COLO829 (cell line): ENCODE measurements around the gene TNC.
"Not testable (repeated sequence)": the region's sequence is repeated elsewhere in the genome, so short reads cannot be mapped to it uniquely, and the experiment has no call there.

Experiments used
- DNase-seq: peaks from one replicate; pipeline ENCODE4 v3.0.0; 2012; ENCODE audit warnings: low spot score

Gene TNC

DNA sequence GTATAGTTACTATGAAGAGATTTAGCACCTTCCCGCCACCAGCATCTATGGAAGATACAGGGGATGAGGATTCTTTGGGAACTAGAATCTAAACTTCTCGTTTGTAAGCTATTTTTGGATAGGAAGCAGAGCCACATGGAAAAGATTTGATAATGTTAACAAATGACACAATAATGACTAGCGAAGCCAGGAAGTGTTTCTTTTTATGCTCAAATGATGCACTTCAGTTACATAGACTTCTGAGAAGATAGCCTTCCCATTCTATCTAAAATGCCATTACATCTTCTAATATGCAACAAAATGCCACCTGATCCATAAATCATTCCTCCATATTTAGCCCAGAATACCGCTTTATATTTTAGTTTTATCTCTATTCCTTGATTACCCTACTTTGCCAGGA lies 17.0 kb upstream of the TNC start:
- no peak for DNase-seq

DNA sequence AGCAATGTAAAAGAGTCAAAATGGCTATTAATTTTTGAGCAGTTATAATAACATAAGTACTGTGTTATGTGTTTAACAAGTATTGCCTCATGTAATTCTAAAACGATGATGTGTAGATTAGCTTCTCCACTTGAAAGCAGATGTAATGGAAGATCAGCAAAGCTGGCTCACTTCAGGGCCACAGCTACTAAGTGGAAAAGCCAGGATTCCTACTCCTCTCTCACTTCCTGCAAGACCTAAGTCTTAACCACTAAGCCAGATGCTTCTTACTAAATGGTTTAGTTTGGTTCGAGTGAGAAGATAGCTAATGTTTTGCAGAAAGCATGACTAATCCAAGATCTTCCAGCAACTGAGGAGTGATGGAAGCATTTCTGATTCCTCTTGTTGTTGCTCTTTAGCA lies 15.7 kb upstream of the TNC start:
- no peak for DNase-seq

DNA sequence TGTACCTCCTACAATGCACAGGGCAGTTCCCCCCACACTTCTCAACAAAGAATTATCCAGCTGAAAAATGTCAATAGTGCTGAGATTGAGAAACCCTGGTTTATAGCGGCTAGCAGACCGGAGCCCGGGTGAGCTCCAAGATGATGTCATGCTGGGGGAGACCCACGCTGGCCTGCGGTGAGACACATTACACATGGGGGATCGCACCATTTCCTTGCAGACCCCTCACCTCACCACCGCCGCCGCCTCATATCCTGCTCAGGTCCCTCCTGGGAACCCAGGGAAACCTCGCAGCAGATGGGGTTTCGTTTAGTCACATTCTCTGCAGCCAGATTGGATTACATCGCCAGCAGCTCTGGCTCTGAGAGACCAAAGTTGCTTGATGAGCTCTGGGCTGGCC lies 14.7 kb upstream of the TNC start:
- DNase-seq, result no peak

DNA sequence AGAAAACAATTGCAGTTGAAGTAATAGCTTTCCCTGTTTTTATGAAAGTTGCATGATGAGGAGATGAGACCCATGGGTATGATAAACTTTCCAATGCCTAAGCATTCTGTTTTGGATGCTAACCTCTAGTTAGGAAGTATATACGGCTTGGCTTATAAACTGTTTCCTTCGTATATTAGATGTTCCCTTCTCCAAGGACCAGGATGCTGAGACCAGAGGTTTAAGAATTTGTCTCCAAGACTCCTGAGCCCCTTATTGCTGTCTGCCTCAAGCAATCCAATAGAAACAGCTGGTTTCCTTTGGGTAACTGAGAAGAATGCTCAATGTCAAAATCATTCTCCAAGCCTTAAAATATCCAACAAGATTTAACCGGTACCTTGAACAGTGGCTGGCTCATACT lies 12.2 kb upstream of the TNC start:
- DNase-seq, result no peak

- not testable (repeated sequence) for DNase-seq
Measured at GRCh38 chr9:115128726-115129125, 10.8 kb upstream of the TNC start.

DNA sequence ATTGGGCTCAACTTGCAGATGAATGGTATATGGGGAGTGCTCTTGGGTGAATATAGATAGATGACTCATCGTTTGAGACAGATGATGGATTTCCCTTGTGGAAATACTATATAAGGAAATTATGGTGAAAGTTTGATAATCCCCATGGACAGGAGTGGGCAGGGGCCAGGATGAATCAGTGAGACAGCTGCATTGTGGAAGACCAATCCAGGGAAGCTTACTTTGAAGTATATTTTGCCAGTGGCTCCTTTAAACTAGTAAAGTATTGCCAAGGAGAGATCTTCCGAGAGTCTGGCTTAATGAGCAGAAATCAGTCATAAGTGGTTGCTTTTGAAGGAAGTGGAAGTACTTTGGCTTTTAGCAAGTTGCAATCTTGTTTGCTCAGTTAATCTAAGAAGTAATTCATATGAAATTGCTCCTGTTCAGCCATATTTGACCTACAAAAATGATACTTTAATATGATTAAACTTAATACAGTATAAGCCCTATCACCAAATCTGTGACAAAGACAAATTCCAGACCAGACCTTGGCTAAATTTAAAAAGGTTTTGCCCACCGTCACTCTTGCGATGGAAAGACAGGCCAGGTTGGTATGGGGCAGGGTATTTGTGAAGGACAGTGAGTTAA lies 9.3 kb upstream of the TNC start:
- peak; percentile 80 for DNase-seq

- no peak for DNase-seq
Measured at GRCh38 chr9:115126404-115126803, 8.4 kb upstream of the TNC start.

DNA sequence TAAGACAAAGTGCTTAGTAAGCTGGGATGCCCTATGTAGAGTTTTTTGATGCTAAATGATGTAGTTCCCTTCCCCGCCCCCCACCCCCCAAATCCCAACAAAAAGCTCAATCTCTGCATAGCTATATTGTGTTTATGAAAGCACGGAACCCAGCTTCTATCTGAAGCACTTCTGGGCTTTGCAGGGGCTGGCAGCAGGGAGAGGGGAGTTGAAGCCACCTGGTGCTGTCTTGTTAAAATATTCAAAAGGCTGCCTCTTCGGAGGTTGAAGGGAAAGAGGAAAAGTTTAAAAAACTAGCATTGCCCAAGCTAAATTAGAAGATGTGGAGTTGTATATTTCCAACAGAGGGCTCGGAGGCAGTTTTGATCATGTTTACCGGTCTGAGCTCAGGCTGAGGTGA lies 5.0 kb upstream of the TNC start:
- DNase-seq, result no peak

DNA sequence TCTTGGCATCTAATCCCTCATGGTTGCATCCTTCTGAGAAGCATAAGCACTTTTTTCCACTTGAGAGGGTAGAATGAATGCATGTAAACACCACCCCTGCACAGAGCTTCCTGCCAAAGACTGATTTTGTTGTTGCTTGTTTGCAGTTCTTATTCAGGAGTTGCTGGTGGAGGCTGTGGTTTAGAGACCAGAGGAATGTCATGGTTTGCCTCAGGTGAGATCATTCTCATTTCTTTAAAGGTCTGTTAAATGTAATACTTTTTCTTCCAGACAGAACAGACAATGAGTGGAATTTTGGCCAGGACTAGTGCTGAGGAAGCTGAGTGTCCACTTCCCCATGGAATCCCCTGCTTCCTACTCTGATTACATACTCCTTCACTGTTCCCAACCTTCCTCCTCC lies 3.2 kb upstream of the TNC start:
- DNase-seq, result no peak

GRCh38 chr9:115118879-115119218 lies 892 bp upstream of the TNC start:
- DNase-seq, result peak; percentile 91

DNA sequence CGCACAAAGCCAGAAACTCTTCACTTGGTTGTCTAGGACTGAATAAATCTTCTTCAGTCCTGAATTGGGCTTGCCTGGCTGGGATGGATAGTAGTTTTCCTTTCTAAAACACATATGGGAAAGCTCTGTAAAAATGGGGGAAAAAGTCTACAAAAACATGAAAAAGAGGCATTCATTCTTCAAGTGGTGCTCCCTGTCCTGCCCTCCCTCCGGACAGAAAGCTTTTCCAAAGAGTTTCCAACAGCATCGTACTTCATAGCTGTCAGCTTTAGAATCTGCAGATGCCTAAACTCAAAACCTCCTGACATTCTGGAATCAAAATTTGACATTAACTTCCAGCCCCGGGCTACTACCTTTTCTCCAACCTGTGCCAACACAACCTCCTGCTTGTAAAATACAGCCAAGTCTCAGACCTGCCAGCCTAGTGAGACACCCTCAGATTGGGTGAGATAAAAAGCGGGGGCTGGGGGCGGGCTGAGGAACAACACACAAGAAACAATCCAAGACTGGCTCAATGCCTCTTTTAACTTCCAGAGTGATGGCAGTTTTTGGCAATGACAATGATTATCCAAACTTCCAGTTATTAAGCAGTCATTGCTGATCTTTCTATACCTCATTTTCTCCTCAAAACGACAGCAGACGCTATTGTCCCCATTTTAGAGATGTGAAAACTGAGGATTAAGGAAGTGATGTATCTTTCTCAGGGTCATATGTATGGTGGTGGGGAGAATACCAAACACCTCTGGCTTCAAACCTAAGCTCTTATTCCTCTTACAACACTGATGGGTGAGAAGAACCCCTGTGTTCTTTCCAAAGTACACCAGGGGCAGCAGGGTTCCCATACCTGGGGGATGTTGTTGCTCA lies 1.3 kb downstream of the TNC start:
- DNase-seq, result no peak

DNA sequence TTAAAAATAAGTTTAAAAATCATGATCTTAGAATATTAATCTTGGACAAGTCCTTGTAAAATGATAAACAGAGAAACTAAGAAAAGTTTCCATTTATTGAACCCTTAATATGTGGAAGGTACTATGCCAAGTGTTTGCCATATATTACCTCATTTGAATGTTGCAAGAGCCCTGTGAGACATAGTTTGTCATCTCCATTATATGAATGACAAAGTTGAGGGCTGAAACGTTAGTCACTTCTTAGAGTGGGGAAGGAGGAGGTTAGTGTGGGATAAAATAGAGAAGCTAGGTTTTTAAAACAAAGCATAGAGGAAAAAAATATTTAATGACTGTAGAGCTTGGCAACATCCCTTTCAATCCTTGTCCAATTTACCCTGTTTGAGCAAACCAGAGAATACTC lies 2.0 kb downstream of the TNC start:
- peak; percentile 45 for DNase-seq

DNA sequence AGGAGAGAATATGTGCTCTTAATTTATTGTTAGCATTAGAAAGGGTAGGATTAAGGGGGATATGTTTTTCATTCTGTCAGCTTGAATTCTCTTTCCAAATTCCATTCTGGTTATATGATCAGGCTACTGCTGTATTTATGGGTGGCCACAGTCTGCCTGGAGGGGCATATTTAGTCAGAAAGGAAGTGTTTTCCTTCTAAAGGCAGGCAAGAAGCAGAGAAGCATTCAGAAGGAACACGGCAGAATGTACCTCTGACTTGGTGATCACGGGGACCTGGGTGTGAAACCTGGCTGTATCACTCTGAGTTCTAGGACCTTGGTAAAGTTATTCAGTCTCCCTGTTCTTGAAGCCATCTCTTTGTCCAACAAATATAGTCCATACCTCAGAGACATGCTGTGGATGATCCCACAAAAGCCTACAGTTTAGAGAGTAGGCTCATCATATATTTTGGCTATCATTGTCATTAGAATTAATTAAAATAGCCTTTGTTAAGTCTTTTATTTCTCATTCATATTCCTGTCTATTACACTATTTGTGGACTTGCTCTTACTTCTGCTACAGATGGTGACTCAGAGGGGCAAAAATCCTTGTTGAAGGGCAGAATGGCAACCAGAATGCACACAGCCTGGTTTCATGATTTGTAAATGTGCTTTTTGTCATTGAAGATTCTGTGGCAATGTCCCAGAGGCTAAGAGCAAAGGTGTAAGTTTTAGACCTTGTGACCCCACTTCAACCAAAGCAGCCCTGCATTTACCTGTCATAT lies 2.7 kb downstream of the TNC start:
- no peak for DNase-seq

DNA sequence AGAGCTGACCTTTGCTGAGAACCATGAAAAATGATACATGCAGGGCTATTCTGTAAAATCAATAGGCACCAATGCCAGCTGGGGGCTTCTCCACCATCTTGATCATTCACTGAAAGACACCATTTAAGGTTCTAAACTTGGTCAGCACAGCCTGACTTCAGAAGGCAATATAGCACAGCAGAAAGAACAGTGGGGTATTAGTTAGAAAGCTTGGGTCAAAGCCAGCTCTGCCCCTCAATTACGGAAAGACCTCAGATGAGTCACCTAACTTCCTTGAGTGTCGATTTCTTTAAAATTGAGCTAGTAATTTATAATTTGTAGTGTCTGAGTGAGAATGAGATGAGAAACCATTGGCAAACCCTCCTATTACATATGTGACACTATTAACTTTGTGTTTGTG lies 3.4 kb downstream of the TNC start:
- peak; percentile 53 for DNase-seq

GRCh38 chr9:115114084-115114483 lies 3.9 kb downstream of the TNC start:
- DNase-seq, result no peak

- DNase-seq, result no peak
Measured at GRCh38 chr9:115111874-115112273, 6.1 kb downstream of the TNC start.

- peak; percentile 94 for DNase-seq
Measured at GRCh38 chr9:115109486-115109885, 8.5 kb downstream of the TNC start.

- DNase-seq, result no peak
Measured at GRCh38 chr9:115107701-115108100, 10.3 kb downstream of the TNC start.

DNA sequence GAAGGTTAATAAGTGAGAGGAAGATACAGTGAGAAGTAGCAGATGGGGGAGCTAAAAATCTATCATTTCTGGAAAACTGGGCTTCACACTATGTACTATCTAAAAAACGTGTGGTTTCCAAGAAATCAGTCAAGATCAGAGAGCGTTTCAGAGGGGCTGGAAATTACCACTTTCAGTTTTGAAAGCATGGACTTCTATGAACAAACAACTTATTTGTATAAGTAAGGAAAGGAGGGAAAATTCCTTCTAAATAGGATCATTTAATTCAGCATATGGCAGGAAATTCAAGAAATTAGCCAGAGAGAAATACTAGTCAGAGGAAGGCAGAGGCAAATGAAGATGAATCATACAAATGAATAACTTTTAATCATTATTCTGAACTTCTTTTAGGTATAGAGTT lies 11.3 kb downstream of the TNC start:
- DNase-seq, result peak; percentile 71

DNA sequence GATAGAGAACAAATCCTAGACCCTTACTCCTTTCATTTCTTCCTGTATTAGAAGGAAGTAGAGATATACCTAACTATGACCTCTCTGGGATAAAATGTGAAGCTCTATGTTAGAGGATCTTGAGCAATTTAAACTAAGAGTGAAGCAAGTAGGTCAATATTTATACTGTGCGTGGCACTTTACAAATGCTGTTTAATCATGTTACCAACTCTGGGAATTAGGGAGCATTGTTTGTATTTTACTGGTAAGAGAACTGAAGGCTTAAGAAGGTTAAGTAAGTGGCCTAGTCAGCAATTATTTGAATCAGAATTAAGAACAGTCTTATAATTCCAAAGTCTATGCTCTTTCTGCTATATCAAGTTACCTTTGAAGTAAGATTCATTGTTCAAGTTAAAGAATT lies 12.0 kb downstream of the TNC start:
- DNase-seq, result no peak

GRCh38 chr9:115104908-115105307 lies 13.0 kb downstream of the TNC start:
- peak; percentile 43 for DNase-seq

DNA sequence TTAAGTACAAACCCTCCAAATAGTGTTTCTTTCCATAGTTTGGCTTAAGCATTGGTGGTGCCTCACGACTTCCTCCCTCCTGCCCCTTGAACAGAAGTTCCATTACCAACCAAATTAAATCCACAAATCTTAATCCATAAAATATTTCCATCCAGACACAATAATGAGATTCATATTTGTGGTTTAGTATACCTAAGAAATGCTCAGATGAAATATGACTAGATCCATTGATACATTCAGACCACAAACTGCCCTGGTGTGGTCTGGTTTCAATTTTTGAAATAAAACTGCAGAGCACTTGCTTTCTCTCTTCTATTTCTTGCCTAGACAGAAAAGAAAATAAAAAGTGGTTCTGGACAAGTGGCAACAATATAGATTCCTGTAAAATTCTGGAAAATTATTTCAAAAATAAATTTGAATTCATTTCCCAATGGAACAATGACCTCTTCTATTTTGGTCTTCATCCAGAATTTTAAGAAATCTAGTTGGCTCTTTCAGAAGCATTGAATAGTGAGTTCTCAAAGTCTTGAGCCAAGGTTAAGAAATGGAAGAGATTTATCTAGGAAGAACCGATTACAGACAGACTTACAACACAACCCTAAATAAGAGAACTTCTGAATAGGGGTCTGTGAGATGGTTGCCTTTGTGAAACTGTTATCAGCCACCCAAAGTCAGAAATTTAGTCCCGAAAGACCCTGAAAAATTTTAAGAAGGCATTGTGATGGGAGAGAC lies 14.0 kb downstream of the TNC start:
- no peak for DNase-seq

DNA sequence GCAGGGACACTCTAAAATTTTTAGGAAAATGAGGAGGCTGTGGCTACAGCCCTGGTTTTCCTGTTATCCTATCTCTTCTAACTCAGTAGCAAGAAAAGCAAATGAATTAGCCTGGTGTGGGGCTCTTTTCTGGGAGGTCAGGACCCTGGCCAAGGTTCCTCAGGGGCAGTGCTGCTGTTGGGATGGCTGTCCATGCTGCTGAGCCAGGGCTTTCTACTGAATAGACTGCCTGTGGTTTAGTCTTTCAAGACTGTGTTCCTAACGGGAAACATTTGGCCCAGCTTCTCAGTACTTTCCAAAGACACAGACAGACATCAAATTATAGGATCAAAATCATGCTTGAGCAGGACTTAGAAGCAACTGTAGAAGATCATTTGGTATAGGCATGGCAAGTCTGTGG lies 18.1 kb downstream of the TNC start:
- DNase-seq, result no peak
